SK-N-SH treated with all-trans-retinoic acid at 6 μM for 48 hours (cell line): ENCODE results near the gene SLC8A2.

Experiments used
- ATAC-seq: fragments of 200-7000 bp; cut with Tn5 transposase; 3 replicates; pipeline ENCODE4 v1.9.1; 2020; ENCODE audit warnings: mild to moderate bottlenecking, moderate library complexity
- BACH2 ChIP-seq: fragments of 250-450 bp; sonication (Bioruptor Pico); IDR thresholded peaks from 2 replicates; pipeline ENCODE4 v1.9.0; 2021; ENCODE audit warnings: mild to moderate bottlenecking, borderline replicate concordance
- CSDC2 ChIP-seq: fragments of 250-450 bp; sonication (Bioruptor Pico); IDR thresholded peaks from 2 replicates; pipeline ENCODE4 v1.5.0; 2020; ENCODE audit warnings: mild to moderate bottlenecking, moderate library complexity
- ESRRG ChIP-seq: fragments of 250-450 bp; sonication (Bioruptor Pico); IDR thresholded peaks from 2 replicates; pipeline ENCODE4 v1.6.1; 2021; ENCODE audit warnings: mild to moderate bottlenecking
- GLIS3 ChIP-seq: fragments of 250-450 bp; sonication (Bioruptor Pico); IDR thresholded peaks from 2 replicates; pipeline ENCODE4 v1.5.0; 2020; ENCODE audit warnings: mild to moderate bottlenecking, moderate library complexity
- OSR1 ChIP-seq: fragments of 250-450 bp; sonication (Bioruptor Pico); IDR thresholded peaks from 2 replicates; pipeline ENCODE4 v1.8.0; 2022; ENCODE audit warnings: moderate library complexity, mild to moderate bottlenecking, inconsistent platforms
- PPARA ChIP-seq: fragments of 250-450 bp; sonication (Bioruptor Pico); IDR thresholded peaks from 2 replicates; pipeline ENCODE4 v1.5.0; 2020; ENCODE audit warnings: mild to moderate bottlenecking, borderline replicate concordance
- TCF4 ChIP-seq: fragments of 250-450 bp; sonication (Bioruptor Pico); IDR thresholded peaks from 2 replicates; pipeline ENCODE4 v1.8.0; 2021; ENCODE audit warnings: mild to moderate bottlenecking, moderate library complexity, borderline replicate concordance
- TOX ChIP-seq: fragments of 250-450 bp; sonication (Bioruptor Pico); IDR thresholded peaks from 2 replicates; pipeline ENCODE4 v1.8.0; 2021; ENCODE audit warnings: mild to moderate bottlenecking, moderate library complexity, borderline replicate concordance
- ZC3H10 ChIP-seq: fragments of 250-450 bp; sonication (Bioruptor Pico); IDR thresholded peaks from 2 replicates; pipeline ENCODE4 v1.5.1; 2021; ENCODE audit warnings: mild to moderate bottlenecking, moderate library complexity
- ZFP30 ChIP-seq: fragments of 450-650 bp; formaldehyde crosslinking; IDR thresholded peaks from 2 replicates; pipeline ENCODE4 v1.5.0; 2022; ENCODE audit warnings: mild to moderate bottlenecking, moderate library complexity
- ZNF565 ChIP-seq: fragments of 450-650 bp; formaldehyde crosslinking; conservative IDR thresholded peaks from 2 replicates; pipeline ENCODE4 v1.5.0; 2020; ENCODE audit warnings: low read depth, mild to moderate bottlenecking, moderate library complexity
- ZNF70 ChIP-seq: fragments of 450-650 bp; formaldehyde crosslinking; IDR thresholded peaks from 2 replicates; pipeline ENCODE4 v1.5.0; 2020; ENCODE audit warnings: mild to moderate bottlenecking, moderate library complexity
- TF ChIP-seq, protein P1 (sequence below): fragments of 250-450 bp; sonication (Bioruptor Pico); IDR thresholded peaks from 2 replicates; pipeline ENCODE4 v1.8.0; 2021; ENCODE audit warnings: low read depth, mild to moderate bottlenecking, moderate library complexity, borderline replicate concordance
- TF ChIP-seq, protein P2 (sequence below): fragments of 250-450 bp; sonication (Bioruptor Pico); IDR thresholded peaks from 2 replicates; pipeline ENCODE4 v1.5.1; 2021; ENCODE audit warnings: mild to moderate bottlenecking, moderate library complexity
- TF ChIP-seq, protein P3 (sequence below): fragments of 250-450 bp; sonication (Bioruptor Pico); IDR thresholded peaks from 2 replicates; pipeline ENCODE4 v1.8.0; 2020; ENCODE audit warnings: mild to moderate bottlenecking, moderate library complexity, borderline replicate concordance
- TF ChIP-seq, protein P4 (sequence below): fragments of 250-450 bp; sonication (Bioruptor Pico); IDR thresholded peaks from 2 replicates; pipeline ENCODE4 v1.5.0; 2020; ENCODE audit warnings: mild to moderate bottlenecking, moderate library complexity

SLC8A2 gene

DNA sequence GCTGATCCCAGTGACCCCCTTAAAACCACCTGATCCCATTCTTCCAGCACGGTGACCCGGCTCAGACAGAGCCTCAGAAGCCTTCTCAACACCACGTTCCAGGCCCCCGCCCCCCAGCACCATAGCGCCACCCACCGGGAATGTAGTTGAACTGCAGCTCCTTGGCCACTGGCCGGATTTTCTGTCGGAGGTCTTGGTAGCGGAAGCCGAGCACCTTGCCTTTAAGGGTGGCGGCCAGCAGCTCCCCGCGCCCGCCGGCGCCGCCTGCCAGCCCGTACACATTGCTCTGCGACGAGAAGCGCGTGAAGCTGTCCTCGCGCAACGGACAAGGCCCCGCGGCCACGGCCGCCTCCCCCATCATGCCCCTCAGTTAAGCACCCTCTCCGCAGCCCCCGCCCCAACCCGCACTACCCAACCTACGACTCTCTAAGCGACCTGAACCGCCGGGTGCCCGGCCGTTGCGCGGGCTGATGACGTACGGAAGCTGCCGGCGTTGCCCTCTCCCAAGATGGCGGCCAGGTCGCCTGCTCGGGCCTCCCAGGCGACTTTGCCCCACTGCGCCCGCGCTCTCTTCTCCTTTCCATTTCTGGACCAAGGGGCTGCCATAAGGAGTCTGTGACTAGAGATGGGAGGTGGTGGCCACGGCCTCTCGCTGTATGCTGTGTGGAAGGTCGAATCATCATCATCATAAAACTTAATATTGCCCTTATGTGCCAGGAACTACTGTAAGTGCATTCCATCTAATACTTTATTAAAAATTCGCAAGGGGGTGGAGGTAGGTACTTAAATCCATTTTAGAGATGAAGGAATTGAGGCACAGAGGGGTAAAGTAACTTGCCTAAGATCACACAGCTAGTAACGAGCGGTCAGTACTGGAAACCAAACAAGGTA, 12.4 kb upstream of the SLC8A2 start, which contains the start of gene KPTN:
KPTN (minus strand) TSS at position 420 of the 891 bp plus-strand sequence; CDS start at position 361, 59 bp downstream.
- TF ChIP-seq, protein P1, sequence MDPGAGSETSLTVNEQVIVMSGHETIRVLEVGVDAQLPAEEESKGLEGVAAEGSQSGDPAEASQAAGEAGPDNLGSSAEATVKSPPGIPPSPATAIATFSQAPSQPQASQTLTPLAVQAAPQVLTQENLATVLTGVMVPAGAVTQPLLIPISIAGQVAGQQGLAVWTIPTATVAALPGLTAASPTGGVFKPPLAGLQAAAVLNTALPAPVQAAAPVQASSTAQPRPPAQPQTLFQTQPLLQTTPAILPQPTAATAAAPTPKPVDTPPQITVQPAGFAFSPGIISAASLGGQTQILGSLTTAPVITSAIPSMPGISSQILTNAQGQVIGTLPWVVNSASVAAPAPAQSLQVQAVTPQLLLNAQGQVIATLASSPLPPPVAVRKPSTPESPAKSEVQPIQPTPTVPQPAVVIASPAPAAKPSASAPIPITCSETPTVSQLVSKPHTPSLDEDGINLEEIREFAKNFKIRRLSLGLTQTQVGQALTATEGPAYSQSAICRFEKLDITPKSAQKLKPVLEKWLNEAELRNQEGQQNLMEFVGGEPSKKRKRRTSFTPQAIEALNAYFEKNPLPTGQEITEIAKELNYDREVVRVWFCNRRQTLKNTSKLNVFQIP (CRISPR knock-in tag), result no peak
- TF ChIP-seq ESRRG (CRISPR knock-in tag), result 0 out of 2 replicates have a peak, but pooled peaks have one; percentile 10
- TF ChIP-seq, protein P2, sequence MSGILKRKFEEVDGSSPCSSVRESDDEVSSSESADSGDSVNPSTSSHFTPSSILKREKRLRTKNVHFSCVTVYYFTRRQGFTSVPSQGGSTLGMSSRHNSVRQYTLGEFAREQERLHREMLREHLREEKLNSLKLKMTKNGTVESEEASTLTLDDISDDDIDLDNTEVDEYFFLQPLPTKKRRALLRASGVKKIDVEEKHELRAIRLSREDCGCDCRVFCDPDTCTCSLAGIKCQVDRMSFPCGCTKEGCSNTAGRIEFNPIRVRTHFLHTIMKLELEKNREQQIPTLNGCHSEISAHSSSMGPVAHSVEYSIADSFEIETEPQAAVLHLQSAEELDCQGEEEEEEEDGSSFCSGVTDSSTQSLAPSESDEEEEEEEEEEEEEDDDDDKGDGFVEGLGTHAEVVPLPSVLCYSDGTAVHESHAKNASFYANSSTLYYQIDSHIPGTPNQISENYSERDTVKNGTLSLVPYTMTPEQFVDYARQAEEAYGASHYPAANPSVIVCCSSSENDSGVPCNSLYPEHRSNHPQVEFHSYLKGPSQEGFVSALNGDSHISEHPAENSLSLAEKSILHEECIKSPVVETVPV (CRISPR knock-in tag), result 0 out of 2 replicates have a peak, but pooled peaks have one; percentile 24
- TF ChIP-seq ZC3H10 (CRISPR knock-in tag), result 0 out of 2 replicates have a peak, but pooled peaks have one; percentile 39
- TF ChIP-seq, protein P3, sequence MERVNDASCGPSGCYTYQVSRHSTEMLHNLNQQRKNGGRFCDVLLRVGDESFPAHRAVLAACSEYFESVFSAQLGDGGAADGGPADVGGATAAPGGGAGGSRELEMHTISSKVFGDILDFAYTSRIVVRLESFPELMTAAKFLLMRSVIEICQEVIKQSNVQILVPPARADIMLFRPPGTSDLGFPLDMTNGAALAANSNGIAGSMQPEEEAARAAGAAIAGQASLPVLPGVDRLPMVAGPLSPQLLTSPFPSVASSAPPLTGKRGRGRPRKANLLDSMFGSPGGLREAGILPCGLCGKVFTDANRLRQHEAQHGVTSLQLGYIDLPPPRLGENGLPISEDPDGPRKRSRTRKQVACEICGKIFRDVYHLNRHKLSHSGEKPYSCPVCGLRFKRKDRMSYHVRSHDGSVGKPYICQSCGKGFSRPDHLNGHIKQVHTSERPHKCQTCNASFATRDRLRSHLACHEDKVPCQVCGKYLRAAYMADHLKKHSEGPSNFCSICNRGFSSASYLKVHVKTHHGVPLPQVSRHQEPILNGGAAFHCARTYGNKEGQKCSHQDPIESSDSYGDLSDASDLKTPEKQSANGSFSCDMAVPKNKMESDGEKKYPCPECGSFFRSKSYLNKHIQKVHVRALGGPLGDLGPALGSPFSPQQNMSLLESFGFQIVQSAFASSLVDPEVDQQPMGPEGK (CRISPR knock-in tag), result peak; percentile 74; the same call in 1 of the 2 replicates
- peak; percentile 92 for ATAC-seq

DNA sequence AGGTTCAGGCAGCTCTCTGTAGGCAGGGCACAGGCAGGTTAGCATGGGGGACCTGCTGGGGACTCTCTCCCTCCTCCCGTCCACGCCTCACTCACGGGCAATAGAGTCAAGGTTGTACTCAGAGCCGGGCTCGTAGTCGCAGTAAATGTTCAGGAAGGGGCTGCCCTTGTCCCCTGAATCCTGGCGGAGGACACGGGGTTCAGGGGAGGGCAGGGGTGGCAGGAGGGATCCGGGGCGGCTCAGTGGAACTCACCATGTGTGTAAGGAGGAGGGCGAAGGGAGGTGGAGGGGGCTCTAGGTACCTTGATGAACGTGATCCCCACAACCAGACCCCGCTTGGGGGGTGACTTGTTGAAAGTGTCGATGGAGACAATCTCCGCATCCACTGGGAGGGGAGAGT, 11.5 kb upstream of the SLC8A2 start:
- no peak for ATAC-seq
- TF ChIP-seq, protein P2 (CRISPR knock-in tag), result no peak
- no peak for TF ChIP-seq ZNF70
- TF ChIP-seq TCF4 (CRISPR knock-in tag), result no peak
- TF ChIP-seq ZC3H10 (CRISPR knock-in tag), result no peak

DNA sequence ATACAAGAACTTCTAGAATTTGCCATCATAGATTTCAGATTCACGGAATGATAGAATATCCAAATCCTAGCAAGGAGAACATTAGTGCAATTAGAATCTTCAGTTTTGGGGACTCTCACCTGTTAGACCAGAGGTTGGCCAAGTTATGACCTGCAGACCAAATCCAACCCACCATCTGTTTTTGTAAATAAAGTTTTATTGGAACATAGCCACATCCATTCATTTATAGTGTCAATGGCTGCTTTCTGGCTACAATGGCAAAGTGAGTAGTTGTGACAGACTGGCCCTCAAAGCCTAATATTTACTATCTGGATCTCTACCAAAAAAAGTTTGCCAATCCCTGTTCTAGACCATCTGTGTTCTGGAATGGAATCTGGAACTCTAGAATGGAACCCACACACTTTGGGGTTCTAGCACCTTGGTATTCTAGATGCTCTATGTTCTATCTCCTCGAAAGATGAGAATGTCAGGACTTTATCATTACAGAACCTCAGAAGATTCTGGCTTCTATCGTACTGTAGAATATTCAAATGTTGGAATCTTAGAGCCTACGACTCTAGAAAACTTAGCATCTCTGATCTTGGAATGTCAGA, 9.9 kb upstream of the SLC8A2 start:
- no peak for TF ChIP-seq TCF4 (CRISPR knock-in tag)
- TF ChIP-seq, all 23 proteins: peak for 0

DNA sequence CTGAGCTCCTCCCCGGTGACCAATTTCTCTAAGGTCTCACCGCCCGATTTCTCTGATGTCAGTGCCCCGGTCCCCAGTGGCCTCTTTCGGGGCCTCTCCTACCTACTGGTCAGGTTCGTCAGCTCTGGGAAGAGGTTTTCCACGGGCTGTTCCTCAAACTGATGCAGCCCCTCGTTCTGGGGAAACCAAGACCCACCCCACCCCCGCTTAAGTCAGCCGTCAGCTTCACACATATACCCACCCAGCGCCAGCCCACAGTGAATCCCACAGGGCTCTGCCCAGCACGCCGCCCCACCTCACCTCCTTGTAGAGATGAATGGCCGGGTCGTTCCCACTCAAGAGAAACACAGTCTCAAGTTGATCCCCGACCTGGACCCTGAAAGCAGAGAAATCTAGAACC, 9.0 kb upstream of the SLC8A2 start:
- TF ChIP-seq, protein P4, sequence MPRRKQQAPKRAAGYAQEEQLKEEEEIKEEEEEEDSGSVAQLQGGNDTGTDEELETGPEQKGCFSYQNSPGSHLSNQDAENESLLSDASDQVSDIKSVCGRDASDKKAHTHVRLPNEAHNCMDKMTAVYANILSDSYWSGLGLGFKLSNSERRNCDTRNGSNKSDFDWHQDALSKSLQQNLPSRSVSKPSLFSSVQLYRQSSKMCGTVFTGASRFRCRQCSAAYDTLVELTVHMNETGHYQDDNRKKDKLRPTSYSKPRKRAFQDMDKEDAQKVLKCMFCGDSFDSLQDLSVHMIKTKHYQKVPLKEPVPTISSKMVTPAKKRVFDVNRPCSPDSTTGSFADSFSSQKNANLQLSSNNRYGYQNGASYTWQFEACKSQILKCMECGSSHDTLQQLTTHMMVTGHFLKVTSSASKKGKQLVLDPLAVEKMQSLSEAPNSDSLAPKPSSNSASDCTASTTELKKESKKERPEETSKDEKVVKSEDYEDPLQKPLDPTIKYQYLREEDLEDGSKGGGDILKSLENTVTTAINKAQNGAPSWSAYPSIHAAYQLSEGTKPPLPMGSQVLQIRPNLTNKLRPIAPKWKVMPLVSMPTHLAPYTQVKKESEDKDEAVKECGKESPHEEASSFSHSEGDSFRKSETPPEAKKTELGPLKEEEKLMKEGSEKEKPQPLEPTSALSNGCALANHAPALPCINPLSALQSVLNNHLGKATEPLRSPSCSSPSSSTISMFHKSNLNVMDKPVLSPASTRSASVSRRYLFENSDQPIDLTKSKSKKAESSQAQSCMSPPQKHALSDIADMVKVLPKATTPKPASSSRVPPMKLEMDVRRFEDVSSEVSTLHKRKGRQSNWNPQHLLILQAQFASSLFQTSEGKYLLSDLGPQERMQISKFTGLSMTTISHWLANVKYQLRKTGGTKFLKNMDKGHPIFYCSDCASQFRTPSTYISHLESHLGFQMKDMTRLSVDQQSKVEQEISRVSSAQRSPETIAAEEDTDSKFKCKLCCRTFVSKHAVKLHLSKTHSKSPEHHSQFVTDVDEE (CRISPR knock-in tag), result no peak
- TF ChIP-seq CSDC2 (no peak), OSR1 (no peak), TOX (CRISPR knock-in tag) (no peak), ZNF565 (CRISPR knock-in tag) (no peak), BACH2 (CRISPR knock-in tag) (no peak), PPARA (CRISPR knock-in tag) (no peak), ZFP30 (CRISPR knock-in tag) (no peak), GLIS3 (CRISPR knock-in tag) (no peak)
- TF ChIP-seq, protein P3 (CRISPR knock-in tag), result no peak
- no peak for ATAC-seq

More for the DNA sequence above, 9.9 kb upstream of the SLC8A2 start:
- ATAC-seq, result no peak
